Effector memory CD8-positive, alpha-beta T cell (primary cell): Measurements from ENCODE around the gene GLOD4.
"Not testable (repeated sequence)": the region's sequence is repeated elsewhere in the genome, so short reads cannot be mapped to it uniquely, and the experiment has no call there.

Source experiments
- ATAC-seq: fragments of 150-1000 bp; cut with Tn5 transposase; replicated peaks from 2 replicates; pipeline ENCODE4 v1.10.0; 2021; ENCODE audit warnings: mild to moderate bottlenecking, moderate library complexity
- DNase-seq, 3 experiments: peaks; one replicate each; pipeline ENCODE4 v3.0.0; 2021
- H3K27ac Mint-ChIP-seq, 2 donors: one replicate each; pipeline ENCODE4 v1.8.0; 2022; ENCODE audit warnings: mild to moderate bottlenecking in 2 of 2, mixed read lengths in 2 of 2, moderate library complexity in 2 of 2
- H3K27me3 Mint-ChIP-seq, 2 donors: one replicate each; pipeline ENCODE4 v1.8.0; 2022; ENCODE audit warnings: mixed read lengths in 2 of 2
- H3K36me3 Mint-ChIP-seq: one replicate; pipeline ENCODE4 v1.8.0; 2022; ENCODE audit warnings: mild to moderate bottlenecking, moderate library complexity, mixed read lengths; ENCODE audit not compliant: insufficient read depth
- H3K4me1 Mint-ChIP-seq, 2 donors: one replicate each; pipeline ENCODE4 v1.8.0; 2022; ENCODE audit warnings: low read depth in 2 of 2, mixed read lengths in 2 of 2
- H3K4me3 Mint-ChIP-seq, 2 donors: one replicate each; pipeline ENCODE4 v1.8.0; 2022; ENCODE audit warnings: mild to moderate bottlenecking in 2 of 2, mixed read lengths in 2 of 2, moderate library complexity in 2 of 2
- H3K9me3 Mint-ChIP-seq, 2 donors: one replicate each; pipeline ENCODE4 v1.8.0; 2022; ENCODE audit warnings: mixed read lengths in 2 of 2

The GLOD4 gene

GRCh38 chr17:751269-752001 lies 30.6 kb downstream of the GLOD4 start:
- Mint-ChIP-seq H3K4me1 (peaks cover 40 to 43% of the 10 kb centered on the region in 2 donors), H3K27me3 (no peaks in the 10 kb centered on the region), H3K4me3 (peak overlapping the region; percentile 96 to 97), H3K27ac (peak overlapping the region; percentile 94 to 95), H3K9me3 (no peaks in the 10 kb centered on the region), H3K36me3 (peaks cover 15% of the 10 kb centered on the region)
- DNase-seq: peak; percentile 37 to 49 (median 45)
- peak; percentile 49 for ATAC-seq

GRCh38 chr17:750431-751037 lies 31.5 kb downstream of the GLOD4 start:
- no peak for DNase-seq
- H3K9me3 Mint-ChIP-seq: no peaks in the 10 kb centered on the region
- peak overlapping the region; percentile 96 to 97 for H3K4me3 Mint-ChIP-seq
- H3K27ac Mint-ChIP-seq: peak overlapping the region; percentile 57 to 94
- H3K4me1 Mint-ChIP-seq: peaks cover 40 to 43% of the 10 kb centered on the region in 2 donors
- no peak for ATAC-seq
- no peaks in the 10 kb centered on the region for H3K27me3 Mint-ChIP-seq
- peaks cover 14% of the 10 kb centered on the region for H3K36me3 Mint-ChIP-seq

- Mint-ChIP-seq H3K4me1 (peaks cover 40 to 43% of the 10 kb centered on the region in 2 donors), H3K36me3 (peaks cover 25% of the 10 kb centered on the region)
- not testable (repeated sequence) for H3K9me3 Mint-ChIP-seq, ATAC-seq, H3K27ac Mint-ChIP-seq, H3K4me3 Mint-ChIP-seq, DNase-seq, H3K27me3 Mint-ChIP-seq
Measured at GRCh38 chr17:749359-749758, 32.7 kb downstream of the GLOD4 start.

GRCh38 chr17:748604-749003 lies 33.5 kb downstream of the GLOD4 start:
- H3K27me3 Mint-ChIP-seq, H3K27ac Mint-ChIP-seq, ATAC-seq, DNase-seq, H3K9me3 Mint-ChIP-seq, H3K4me3 Mint-ChIP-seq: not testable (repeated sequence)
- H3K4me1 Mint-ChIP-seq: peaks cover 40 to 43% of the 10 kb centered on the region in 2 donors
- H3K36me3 Mint-ChIP-seq: peaks cover 25% of the 10 kb centered on the region

GRCh38 chr17:746783-747629 lies 35.1 kb downstream of the GLOD4 start:
- no peak for DNase-seq
- Mint-ChIP-seq H3K9me3 (no peaks in the 10 kb centered on the region), H3K27ac (no peak overlapping the region), H3K4me3 (no peak overlapping the region), H3K36me3 (peaks cover 19% of the 10 kb centered on the region), H3K27me3 (no peaks in the 10 kb centered on the region), H3K4me1 (peaks cover 34 to 35% of the 10 kb centered on the region in 2 donors)
- no peak for ATAC-seq

GRCh38 chr17:746181-746580 lies 35.9 kb downstream of the GLOD4 start:
- Mint-ChIP-seq H3K4me1 (peaks cover 29% of the 10 kb centered on the region in 2 donors), H3K27ac (no peak overlapping the region), H3K9me3 (no peaks in the 10 kb centered on the region), H3K36me3 (peaks cover 14% of the 10 kb centered on the region), H3K4me3 (no peak overlapping the region), H3K27me3 (no peaks in the 10 kb centered on the region)
- ATAC-seq (no peak), DNase-seq (no peak)

GRCh38 chr17:745406-745805 lies 36.7 kb downstream of the GLOD4 start:
- H3K27me3 Mint-ChIP-seq: no peaks in the 10 kb centered on the region
- no peaks in the 10 kb centered on the region for H3K9me3 Mint-ChIP-seq
- ATAC-seq: no peak
- H3K4me1 Mint-ChIP-seq: peaks cover 21 to 22% of the 10 kb centered on the region in 2 donors
- H3K27ac Mint-ChIP-seq: no peak overlapping the region
- peaks cover 14% of the 10 kb centered on the region for H3K36me3 Mint-ChIP-seq
- no peak for DNase-seq
- no peak overlapping the region for H3K4me3 Mint-ChIP-seq

- no peak overlapping the region for H3K27ac Mint-ChIP-seq
- no peak overlapping the region for H3K4me3 Mint-ChIP-seq
- peaks cover 14% of the 10 kb centered on the region for H3K36me3 Mint-ChIP-seq
- ATAC-seq: no peak
- DNase-seq: no peak
- no peaks in the 10 kb centered on the region for H3K9me3 Mint-ChIP-seq
- no peaks in the 10 kb centered on the region for H3K27me3 Mint-ChIP-seq
- peaks cover 17 to 18% of the 10 kb centered on the region in 2 donors for H3K4me1 Mint-ChIP-seq
Measured at GRCh38 chr17:744937-745336, 37.1 kb downstream of the GLOD4 start.

GRCh38 chr17:743139-743538 lies 38.9 kb downstream of the GLOD4 start:
- no peaks in the 10 kb centered on the region for H3K9me3 Mint-ChIP-seq

GRCh38 chr17:742147-742793 lies 39.8 kb downstream of the GLOD4 start:
- Mint-ChIP-seq H3K4me3 (no peak overlapping the region), H3K27ac (no peak overlapping the region), H3K27me3 (no peaks in the 10 kb centered on the region), H3K9me3 (no peaks in the 10 kb centered on the region), H3K4me1 (peaks cover 0 to 2% of the 10 kb centered on the region in 2 donors), H3K36me3 (peaks cover 14% of the 10 kb centered on the region)
- DNase-seq (no peak), ATAC-seq (no peak)

More at GRCh38 chr17:743139-743538, 38.9 kb downstream of the GLOD4 start:
- Mint-ChIP-seq H3K4me3 (no peak overlapping the region), H3K27ac (peak overlapping the region in 1 of 2 donors; percentile 65), H3K4me1 (peaks cover 3 to 7% of the 10 kb centered on the region in 2 donors), H3K27me3 (no peaks in the 10 kb centered on the region), H3K36me3 (peaks cover 14% of the 10 kb centered on the region)
- no peak for DNase-seq
- no peak for ATAC-seq

- peak overlapping the region in 1 of 2 donors; percentile 68 for H3K27ac Mint-ChIP-seq
- no peaks in the 10 kb centered on the region for H3K27me3 Mint-ChIP-seq
- no peaks in the 10 kb centered on the region for H3K9me3 Mint-ChIP-seq
- DNase-seq: no peak
- peaks cover 13% of the 10 kb centered on the region for H3K36me3 Mint-ChIP-seq
- H3K4me3 Mint-ChIP-seq: no peak overlapping the region
- H3K4me1 Mint-ChIP-seq: no peaks in the 10 kb centered on the region
- ATAC-seq: peak; percentile 46
Measured at GRCh38 chr17:740240-741017, 41.7 kb downstream of the GLOD4 start.

GRCh38 chr17:737561-738113 lies 44.4 kb downstream of the GLOD4 start:
- H3K36me3 Mint-ChIP-seq: peaks cover 8% of the 10 kb centered on the region
- peaks cover 11 to 16% of the 10 kb centered on the region in 2 donors for H3K4me1 Mint-ChIP-seq
- no peak overlapping the region for H3K4me3 Mint-ChIP-seq
- no peak overlapping the region for H3K27ac Mint-ChIP-seq
- no peak for DNase-seq
- ATAC-seq: no peak
- no peaks in the 10 kb centered on the region for H3K9me3 Mint-ChIP-seq
- no peaks in the 10 kb centered on the region for H3K27me3 Mint-ChIP-seq
